HT1080 (cell line): ENCODE data around the gene SEMA4B. TPM values are rescaled to one million over a fixed set of nuclear protein-coding genes. Genes with fewer than 3 reads are reported as not detected.

Experiments
- DNase-seq: peaks from one replicate; pipeline ENCODE4 v3.0.0-alpha.2; 2015; ENCODE audit warnings: low read depth
- total RNA-seq: library from RNA; depleted of rRNA; stranded (reverse); fragments of >200 nt; shearing (Covaris generic); gene quantifications from 2 replicates; pipeline ENCODE4 v1.2.3, GENCODE V29; 2014

SEMA4B gene
- total RNA-seq, 1 experiment from 2014 or later, result 57.1 TPM

DNA sequence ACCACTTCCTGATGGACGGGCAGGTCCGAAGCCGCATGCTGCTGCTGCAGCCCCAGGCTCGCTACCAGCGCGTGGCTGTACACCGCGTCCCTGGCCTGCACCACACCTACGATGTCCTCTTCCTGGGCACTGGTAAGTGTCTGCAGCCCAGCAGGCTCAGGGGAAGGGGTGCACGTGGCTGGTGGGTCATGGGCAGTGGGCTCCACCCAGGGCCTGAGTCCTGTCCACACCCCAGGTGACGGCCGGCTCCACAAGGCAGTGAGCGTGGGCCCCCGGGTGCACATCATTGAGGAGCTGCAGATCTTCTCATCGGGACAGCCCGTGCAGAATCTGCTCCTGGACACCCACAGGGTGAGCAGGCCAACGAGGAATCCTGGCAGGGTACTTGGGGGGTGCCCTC, 23.9 kb downstream of the SEMA4B start:
- no peak for DNase-seq

DNA sequence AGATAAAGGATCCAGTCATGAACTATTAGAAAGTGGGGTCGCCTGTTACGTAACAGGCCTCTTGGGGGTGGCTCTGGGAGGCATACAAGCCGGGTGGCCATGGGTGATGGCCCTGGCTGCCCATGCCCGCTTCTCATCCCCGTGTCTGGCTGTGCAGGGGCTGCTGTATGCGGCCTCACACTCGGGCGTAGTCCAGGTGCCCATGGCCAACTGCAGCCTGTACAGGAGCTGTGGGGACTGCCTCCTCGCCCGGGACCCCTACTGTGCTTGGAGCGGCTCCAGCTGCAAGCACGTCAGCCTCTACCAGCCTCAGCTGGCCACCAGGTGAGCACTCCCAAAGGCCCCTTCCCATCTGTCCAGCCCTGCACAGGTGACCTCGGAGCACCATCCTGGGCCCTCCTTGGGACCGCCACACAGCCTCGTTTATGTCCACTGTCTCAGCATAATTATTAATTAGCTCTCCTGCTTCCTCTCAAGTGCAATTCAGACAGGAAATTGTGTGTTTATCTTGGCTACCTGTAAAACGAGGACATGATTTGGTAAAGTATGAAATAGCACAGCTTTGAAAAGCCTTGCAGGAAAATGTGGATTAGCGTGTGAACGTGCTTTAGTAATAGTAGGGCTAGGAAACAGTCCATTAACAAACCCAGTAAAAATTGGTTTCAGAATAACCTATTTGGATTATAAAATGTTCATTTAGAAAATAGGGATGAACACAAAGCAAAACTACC, 24.5 kb downstream of the SEMA4B start:
- DNase-seq, result no peak

DNA sequence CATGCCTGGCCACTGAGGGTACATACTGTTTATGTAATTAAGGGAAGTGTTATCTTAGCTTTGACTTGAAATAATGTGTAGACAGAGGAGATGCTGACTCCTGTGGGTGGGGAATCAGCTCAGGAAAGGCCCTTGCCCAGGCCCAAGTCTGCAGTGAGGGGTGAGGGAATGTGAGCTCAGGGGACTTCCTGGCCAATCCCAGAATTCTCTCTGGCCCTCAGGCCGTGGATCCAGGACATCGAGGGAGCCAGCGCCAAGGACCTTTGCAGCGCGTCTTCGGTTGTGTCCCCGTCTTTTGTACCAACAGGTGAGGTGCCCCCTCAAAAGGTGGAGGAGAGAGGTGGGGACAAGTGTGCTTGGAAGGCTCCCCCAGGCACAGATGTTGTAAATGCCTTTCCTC, 26.2 kb downstream of the SEMA4B start:
- DNase-seq, result no peak

DNA sequence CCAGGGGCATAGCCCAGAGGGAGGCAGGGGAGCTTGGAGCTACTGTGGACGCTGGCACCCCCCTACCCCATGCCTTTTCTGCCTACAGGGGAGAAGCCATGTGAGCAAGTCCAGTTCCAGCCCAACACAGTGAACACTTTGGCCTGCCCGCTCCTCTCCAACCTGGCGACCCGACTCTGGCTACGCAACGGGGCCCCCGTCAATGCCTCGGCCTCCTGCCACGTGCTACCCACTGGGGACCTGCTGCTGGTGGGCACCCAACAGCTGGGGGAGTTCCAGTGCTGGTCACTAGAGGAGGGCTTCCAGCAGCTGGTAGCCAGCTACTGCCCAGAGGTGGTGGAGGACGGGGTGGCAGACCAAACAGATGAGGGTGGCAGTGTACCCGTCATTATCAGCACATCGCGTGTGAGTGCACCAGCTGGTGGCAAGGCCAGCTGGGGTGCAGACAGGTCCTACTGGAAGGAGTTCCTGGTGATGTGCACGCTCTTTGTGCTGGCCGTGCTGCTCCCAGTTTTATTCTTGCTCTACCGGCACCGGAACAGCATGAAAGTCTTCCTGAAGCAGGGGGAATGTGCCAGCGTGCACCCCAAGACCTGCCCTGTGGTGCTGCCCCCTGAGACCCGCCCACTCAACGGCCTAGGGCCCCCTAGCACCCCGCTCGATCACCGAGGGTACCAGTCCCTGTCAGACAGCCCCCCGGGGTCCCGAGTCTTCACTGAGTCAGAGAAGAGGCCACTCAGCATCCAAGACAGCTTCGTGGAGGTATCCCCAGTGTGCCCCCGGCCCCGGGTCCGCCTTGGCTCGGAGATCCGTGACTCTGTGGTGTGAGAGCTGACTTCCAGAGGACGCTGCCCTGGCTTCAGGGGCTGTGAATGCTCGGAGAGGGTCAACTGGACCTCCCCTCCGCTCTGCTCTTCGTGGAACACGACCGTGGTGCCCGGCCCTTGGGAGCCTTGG, 27.0 kb downstream of the SEMA4B start:
- DNase-seq, result no peak

DNA sequence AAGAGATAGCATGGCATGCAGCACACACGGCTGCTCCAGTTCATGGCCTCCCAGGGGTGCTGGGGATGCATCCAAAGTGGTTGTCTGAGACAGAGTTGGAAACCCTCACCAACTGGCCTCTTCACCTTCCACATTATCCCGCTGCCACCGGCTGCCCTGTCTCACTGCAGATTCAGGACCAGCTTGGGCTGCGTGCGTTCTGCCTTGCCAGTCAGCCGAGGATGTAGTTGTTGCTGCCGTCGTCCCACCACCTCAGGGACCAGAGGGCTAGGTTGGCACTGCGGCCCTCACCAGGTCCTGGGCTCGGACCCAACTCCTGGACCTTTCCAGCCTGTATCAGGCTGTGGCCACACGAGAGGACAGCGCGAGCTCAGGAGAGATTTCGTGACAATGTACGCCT, 27.8 kb downstream of the SEMA4B start:
- no peak for DNase-seq

DNA sequence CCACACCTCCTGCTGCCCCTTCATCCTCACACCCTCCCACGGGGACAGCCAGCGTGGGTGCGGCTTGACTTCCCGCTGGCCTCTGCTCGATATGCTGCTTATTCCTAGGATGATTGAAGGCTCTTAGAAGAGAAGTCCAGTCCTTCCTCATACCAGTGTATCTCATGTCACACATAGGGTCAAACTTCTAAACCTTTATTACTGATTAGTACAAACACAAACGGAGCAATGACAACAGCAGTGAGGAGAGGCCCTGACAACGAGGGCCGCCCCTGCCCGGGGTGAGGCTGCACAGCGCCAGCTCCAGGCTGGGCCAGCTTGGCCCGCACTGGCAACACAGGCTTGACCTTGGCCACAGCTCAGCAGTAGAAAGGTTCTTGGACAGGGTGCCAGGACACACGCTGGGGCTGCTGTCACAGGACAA, 29.0 kb downstream of the SEMA4B start:
- DNase-seq, result no peak

DNA sequence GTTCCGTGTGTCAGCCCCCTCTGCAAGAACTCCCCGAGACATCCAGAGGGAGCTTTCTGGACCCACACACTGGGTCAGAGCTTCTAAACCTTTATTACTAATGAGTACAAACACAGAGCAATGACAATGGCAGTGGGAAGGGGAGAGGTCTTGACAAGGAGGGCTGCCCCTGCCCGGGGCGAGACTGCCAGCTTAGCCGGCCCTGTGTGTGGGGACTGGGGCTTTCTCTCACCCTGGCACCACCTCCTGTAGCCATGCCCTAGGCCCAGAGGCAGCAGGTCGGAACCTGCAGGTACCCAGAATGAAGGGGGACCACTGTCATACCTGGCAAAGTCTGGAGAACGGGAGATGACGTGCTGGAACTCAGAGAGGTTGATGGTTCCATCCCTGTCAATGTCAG, 29.5 kb downstream of the SEMA4B start:
- no peak for DNase-seq

DNA sequence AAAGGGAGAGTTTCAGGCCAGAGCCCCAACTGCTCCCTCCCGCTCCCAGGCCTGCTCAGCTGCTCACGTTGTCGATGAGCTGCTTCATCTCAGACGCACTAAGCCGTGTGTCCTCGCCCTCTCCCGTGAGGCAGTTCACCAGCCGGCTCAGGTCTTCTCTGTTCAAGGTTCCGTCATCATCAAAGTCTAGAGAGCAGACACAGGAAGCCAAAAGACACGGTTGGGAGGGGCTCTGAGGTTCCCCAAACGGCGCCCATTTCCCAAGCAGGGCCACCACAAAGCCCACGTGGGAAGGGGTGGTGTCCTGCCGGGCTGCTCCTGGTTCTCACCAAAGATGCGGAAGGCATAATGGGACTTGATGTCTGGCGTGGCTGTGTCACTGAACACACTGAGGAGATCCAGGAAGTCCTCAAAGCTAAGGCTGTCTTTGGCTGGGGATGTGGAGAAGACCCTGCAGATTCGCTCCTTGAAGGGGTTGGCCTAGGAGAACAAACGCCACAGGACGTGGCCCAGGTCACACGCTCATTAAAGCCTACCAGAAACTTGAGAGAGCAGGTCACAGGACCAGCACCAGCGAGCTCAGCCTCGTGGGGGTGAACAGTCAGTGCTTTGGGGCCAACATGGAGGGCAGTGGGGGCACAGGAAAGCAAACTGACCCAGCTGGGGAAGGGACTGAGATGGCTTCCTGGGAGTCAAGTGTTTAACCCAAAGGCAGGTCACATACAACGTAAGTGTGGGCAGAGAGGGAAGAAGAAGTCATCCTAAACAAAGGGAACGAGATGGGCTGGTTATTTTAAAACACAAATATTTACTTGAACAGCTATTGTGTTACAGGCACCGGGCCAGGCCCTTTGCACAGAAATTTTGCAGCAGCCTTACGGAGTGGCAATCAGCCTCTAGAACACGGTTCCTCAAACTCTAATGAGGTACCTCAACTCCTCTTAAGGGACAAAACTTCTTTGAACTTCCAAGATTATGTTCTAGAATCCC, 30.2 kb downstream of the SEMA4B start:
- DNase-seq, result no peak

DNA sequence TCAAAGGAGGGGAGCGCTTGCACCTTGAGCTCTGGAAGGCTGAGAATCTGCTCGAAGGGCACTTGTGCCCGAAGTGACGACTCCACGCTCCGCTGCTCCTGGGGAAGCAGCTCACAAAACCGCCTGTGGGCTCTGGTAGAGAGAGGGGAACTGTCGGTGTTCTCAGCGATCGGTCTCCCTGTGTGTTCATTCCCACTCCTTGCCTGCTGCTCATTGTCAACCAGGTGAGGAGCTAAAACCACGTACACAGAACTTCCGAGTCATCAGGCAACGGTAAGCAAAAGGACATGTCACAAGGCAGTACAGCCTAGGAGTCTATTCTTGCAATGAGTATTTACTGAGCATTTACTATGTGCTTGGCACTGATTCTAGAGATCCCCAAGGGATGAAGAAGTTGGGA, 31.1 kb downstream of the SEMA4B start:
- DNase-seq, result no peak

DNA sequence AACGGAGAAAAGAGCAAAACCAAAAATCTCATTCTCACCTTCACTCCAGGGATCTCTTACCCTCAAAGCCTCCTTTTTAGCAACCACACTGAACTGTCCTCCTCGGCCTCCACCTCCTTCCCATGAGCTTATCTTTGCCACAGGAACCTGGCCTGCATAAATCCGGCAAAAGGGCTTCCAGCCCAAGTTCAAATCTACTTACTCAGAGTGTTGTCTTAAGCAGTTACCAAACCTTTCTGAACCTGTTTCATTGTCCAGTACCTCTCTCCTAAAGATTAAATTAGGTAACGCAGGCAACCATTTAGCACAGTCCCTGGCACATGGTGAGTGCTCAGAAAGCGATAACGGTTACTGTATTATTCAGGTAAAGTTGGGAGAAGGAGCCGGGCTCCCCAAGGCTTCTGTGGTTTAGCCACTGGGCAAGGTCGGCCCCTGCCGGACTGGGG, 31.8 kb downstream of the SEMA4B start:
- DNase-seq, result no peak

DNA sequence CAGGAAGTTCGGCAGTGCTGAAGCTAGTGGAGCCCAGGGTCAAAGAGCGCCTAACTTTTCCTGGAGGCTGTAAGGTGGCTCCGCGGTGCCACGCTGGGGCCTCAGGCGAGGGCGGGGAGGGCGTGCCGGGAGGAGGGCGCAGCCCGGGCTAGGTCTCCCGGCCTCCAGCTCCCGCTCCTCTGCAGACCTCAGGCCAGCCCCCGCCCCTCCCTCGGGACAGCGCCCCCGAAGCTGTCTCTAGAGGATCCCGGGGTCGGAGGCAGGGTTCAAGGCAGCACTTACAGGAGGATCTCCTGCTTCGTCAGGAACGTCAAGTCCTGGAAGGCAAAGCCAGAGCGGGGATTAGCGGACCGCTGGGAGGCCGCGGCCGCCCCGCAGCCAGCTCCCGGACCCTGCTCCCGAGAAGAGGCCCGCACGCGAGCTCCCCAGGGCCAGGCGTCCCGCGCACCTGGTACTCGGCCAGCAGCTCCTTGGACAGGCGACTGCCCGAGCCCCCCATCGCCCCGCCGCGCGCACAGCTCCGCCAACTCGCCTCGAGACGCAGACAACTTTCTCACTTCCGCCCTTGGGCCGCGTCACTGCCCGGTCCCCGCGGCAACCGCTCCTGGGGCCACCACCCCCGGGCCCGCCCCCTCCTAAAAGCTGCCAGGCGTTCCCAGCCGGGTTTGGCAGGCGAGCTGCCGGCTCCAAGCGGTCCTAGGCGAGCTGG, 32.4 kb downstream of the SEMA4B start, which contains the start of gene CIB1:
Gene CIB1, minus strand, starts transcription at position 555 of the 709 bp plus-strand sequence. Its CDS starts 56 bp downstream, at position 499.
- DNase-seq, result peak; percentile 92

DNA sequence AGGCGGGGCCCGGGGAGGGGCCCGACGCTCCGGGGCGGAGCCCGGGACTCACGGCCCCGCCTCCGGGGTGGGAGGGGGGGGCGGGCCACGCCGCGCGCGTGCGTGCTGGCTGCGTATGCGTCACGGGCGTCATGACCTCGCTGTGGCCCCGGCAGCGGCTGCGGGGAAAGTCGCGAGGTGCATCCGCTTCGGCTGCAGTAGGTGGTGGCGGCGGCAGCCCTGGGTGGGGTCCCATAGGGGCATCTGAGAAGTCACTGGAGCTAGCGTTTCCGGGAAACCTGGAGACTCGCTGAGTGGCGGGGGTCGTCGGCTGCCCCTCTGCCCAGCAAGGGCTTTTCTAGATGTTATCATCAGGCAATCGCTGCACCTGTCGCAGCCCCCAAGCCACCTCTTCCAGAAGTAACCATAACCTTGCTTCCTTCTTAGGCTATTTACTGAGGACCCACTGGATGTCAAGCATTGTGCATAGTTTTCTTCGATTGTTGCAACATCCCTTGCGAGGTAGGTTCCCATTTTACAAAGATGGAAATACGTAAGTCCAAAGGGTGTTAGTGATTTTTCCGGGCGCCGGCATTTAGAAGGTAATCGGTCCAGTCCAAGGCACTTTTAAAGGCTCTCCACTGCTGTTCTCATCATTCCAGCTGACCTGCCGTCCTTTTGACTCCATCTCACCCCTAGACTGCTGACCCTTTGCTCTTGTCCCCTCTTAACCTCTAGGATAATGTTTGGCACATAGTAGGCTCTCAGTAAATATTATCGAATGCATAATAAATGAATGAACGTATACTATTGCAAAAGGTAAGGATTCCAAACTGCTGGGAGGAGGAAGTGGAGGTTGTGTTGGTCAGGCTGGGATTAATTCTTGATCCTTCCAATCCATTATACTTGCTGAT, 33.2 kb downstream of the SEMA4B start, which contains the start of gene GDPGP1:
Gene GDPGP1, plus strand, starts transcription at position 114 of the 893 bp plus-strand sequence. CDS start 6,700 bp downstream, outside the sequence.
- DNase-seq, result no peak

DNA sequence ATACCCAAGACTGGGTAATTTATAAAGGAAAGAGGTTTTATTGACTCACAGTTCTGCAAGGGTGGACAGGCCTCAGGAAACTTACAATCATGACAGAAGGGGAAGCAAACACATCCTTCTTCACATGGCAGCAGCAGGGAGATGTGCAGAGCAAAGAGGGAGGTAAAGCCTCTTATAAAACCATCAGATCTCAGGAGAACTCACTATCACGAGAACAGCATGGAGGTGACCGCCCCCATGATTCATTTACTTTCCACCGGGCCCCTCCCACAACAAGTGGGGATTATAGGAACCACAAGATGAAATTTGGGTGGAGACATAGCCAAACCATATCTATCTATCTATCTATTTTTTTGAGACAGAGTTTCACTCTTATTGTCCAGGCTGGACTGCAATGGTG, 38.2 kb downstream of the SEMA4B start:
- DNase-seq, result peak; percentile 13

DNA sequence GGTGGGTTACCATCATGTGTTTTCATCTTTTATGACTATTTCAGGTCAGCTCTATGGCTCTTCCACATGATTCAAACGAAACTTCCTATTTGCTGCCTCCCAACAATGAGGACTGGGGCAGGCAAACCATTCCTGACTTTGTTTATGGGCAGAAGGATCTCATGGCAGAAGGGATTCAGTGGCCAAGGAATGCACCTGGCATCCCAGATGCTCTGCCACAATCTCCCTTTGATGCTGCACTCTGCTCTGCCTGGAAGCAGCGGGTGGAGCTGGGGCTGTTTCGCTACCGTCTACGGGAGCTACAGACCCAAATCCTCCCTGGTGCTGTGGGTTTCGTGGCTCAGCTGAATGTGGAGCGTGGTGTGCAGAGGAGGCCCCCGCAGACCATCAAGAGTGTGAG, 39.7 kb downstream of the SEMA4B start:
- DNase-seq, result no peak

DNA sequence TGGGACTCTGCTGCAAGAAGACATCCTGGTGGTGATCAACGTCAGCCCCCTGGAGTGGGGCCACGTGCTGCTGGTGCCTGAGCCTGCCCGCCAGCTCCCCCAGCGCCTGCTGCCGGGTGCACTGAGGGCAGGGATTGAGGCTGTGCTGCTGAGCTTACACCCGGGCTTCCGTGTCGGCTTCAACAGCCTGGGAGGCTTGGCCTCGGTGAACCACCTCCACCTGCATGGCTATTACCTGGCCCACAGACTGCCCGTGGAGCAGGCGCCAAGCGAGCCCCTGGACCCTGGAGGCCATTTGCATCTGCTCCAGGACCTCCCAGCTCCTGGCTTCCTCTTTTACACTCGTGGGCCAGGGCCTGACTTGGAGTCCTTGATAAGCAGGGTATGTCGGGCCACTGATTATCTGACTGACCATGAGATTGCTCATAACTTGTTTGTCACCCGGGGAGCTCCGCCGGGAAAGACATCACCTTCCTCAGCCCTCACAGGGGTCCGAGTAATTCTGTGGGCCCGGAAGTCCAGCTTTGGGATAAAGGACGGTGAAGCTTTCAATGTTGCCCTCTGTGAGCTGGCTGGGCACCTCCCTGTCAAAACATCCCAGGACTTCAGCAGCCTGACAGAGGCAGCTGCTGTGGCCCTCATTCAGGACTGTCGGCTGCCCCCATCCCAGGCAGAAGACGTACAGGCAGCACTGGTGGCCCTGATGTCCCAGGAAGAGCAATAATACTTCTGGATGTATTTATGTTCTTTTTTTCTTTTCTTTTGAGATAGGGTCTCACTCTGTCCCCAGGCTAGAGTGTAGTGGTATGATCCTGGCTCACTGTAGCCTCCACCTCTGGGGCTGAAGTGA, 40.4 kb downstream of the SEMA4B start:
- DNase-seq, result no peak

DNA sequence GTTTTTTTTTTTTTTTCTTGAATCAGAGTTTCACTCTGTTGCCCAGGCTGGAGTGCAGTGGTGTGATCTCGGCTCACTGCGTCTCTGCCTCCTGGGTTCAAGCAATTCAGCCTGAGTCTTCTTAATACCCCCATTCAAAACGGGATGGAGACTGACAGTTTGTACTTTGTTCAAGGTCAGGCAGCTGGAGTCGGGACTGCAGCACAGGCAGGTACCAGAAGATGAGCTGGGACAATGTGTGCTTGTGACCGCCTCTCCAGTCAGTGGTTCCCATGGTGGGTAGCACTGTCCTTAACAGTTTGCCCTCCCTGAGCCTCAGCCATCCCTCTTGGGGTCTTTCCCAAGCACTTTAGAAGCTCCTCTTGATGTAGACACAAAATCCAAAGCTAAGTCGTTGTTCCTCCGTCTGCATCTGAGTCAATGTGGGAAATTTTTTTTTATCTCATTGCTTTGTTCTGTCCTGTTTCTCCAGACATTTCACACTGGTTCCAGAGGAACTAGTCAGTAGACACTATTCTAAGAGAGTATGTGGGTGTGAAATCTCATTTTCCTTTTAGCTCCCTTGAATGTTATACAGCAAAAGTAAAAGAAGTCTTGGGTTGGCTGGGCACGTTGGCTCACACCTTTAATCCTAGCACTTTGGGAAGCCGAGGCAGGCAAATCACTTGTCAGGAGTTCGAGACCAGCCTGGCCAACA, 43.0 kb downstream of the SEMA4B start:
- no peak for DNase-seq

DNA sequence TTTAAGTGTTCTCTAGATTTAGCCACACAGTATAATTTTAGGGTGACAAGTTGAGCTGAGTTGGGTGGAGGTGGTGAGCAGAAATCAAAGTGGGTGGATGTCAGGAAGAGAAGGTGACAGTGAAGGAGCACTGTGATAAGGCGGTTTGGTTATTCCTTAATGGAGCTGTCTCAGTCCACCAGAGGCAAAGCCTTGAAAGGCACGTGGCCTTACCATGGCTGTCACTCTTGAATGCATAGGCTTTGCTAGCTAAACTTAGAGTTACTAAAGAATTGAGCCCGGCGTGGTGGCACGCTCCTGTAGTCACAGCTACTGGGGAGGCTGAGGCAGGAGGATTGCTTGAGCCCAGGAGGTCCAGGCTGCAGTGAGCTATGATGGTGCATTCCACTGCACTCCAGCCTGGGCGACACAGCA, 47.7 kb downstream of the SEMA4B start:
- no peak for DNase-seq
